Hepatocyte (in vitro differentiated cells): ENCODE data around the gene DSTYK. TPM values are rescaled to one million over a fixed set of nuclear protein-coding genes. Genes with fewer than 3 reads are reported as not detected.

Source experiments
- DNase-seq: peaks from one replicate; pipeline ENCODE4 v3.0.0-alpha.2; 2016; ENCODE audit warnings: low spot score
- H2AFZ ChIP-seq: fragments of 200-600 bp; sonication (generic); 2 replicates; pipeline ENCODE4 v1.6.0; 2016; ENCODE audit warnings: antibody characterized with exemption, mild to moderate bottlenecking
- H3K27ac ChIP-seq: fragments of 200-600 bp; sonication (generic); 2 replicates; pipeline ENCODE4 v1.5.1; 2016; ENCODE audit warnings: mild to moderate bottlenecking
- H3K27me3 ChIP-seq: fragments of 200-600 bp; sonication (generic); 2 replicates; pipeline ENCODE4 v1.6.1; 2016
- H3K36me3 ChIP-seq: fragments of 200-600 bp; sonication (generic); replicated peaks from 2 replicates; pipeline ENCODE4 v1.5.1; 2016; ENCODE audit warnings: low read depth; ENCODE audit not compliant: insufficient read depth
- H3K4me1 ChIP-seq: fragments of 200-600 bp; sonication (generic); 2 replicates; pipeline ENCODE4 v1.5.1; 2016; ENCODE audit warnings: mild to moderate bottlenecking, moderate library complexity; ENCODE audit not compliant: insufficient read depth
- H3K4me2 ChIP-seq: fragments of 200-600 bp; sonication (generic); 2 replicates; pipeline ENCODE4 v1.6.0; 2016
- H3K4me3 ChIP-seq: fragments of 200-600 bp; sonication (generic); 2 replicates; pipeline ENCODE4 v1.5.1; 2016; ENCODE audit warnings: mild to moderate bottlenecking
- H3K79me2 ChIP-seq: fragments of 200-600 bp; sonication (generic); 2 replicates; pipeline ENCODE4 v1.6.0; 2017; ENCODE audit warnings: mild to moderate bottlenecking
- H3K9me2 ChIP-seq: fragments of 200-600 bp; sonication (generic); replicated peaks from 2 replicates; pipeline ENCODE4 v1.6.0; 2017; ENCODE audit warnings: mild to moderate bottlenecking; ENCODE audit not compliant: insufficient read depth
- H3K9me3 ChIP-seq: fragments of 200-600 bp; sonication (generic); 2 replicates; pipeline ENCODE4 v1.5.1; 2016; ENCODE audit warnings: low read depth, mild to moderate bottlenecking
- H4K20me1 ChIP-seq: fragments of 200-600 bp; sonication (generic); 2 replicates; pipeline ENCODE4 v1.6.0; 2016; ENCODE audit warnings: mild to moderate bottlenecking; ENCODE audit not compliant: insufficient read depth, poor library complexity, severe bottlenecking
- CTCF ChIP-seq: fragments of 200-600 bp; sonication (generic); IDR thresholded peaks from 2 replicates; pipeline ENCODE4 v1.5.1; 2016; ENCODE audit warnings: antibody characterized with exemption, mild to moderate bottlenecking; ENCODE audit not compliant: poor library complexity
- EZH2 ChIP-seq: fragments of 200-600 bp; sonication (generic); IDR thresholded peaks from 2 replicates; pipeline ENCODE4 v1.6.1; 2016; ENCODE audit warnings: antibody characterized with exemption, mild to moderate bottlenecking, borderline replicate concordance
- EZH2phosphoT487 ChIP-seq: fragments of 200-600 bp; sonication (generic); IDR thresholded peaks from one replicate; pipeline ENCODE4 v1.6.1; 2018; ENCODE audit warnings: antibody characterized with exemption, mild to moderate bottlenecking, low read depth, moderate library complexity; ENCODE audit not compliant: unreplicated experiment, severe bottlenecking
- WGBS: methylation state at CpG from one replicate; pipeline ENCODE4 v1.1.6; 2016; ENCODE audit warnings: low lambda C conversion rate; ENCODE audit errors: missing lambda C conversion rate; 5-methylcytosine and 5-hydroxymethylcytosine counted together
- polyA plus RNA-seq: library from polyadenylated mRNA; unstranded; fragments of >200 nt; fragmentation: Nextera tagmentation; extraction: Ambion mirVana; gene quantifications from 2 replicates; pipeline ENCODE4 v1.2.1, GENCODE V29; 2016
- total RNA-seq: library from RNA; depleted of rRNA; stranded (reverse); fragments of >200 nt; gene quantifications from 2 replicates; pipeline ENCODE4 v1.2.3, GENCODE V29; 2014

The DSTYK gene
- total and polyA plus RNA-seq, 2 experiments from 2014 or later = 7.7 to 11.0 TPM

GRCh38 chr1:205152505-205152904, 59.0 kb downstream of the DSTYK start:
- Histone ChIP-seq H3K4me2 (no peak overlapping the region), H3K36me3 (peaks cover 6% of the 10 kb centered on the region), H3K27ac (no peak overlapping the region), H3K79me2 (no peaks in the 10 kb centered on the region), H3K4me1 (no peaks in the 10 kb centered on the region), H3K9me2 (no peaks in the 10 kb centered on the region), H2AFZ (no peak overlapping the region), H3K4me3 (no peak overlapping the region), H4K20me1 (no peaks in the 10 kb centered on the region), H3K9me3 (no peaks in the 10 kb centered on the region), H3K27me3 (no peaks in the 10 kb centered on the region)
- WGBS = 95% methylated on average over 4 of the region's 4 CpGs
- no peak for TF ChIP-seq CTCF
- TF ChIP-seq EZH2phosphoT487 = no peak
- no peak for TF ChIP-seq EZH2
- DNase-seq = no peak

- no peaks in the 10 kb centered on the region for H4K20me1 ChIP-seq
- H3K79me2 ChIP-seq = no peaks in the 10 kb centered on the region
- peak; percentile 8 for DNase-seq
- TF ChIP-seq EZH2phosphoT487 (no peak), CTCF (no peak), EZH2 (no peak)
- peak overlapping the region; percentile 13 for H3K27ac ChIP-seq
- H2AFZ ChIP-seq = no peak overlapping the region
- H3K4me3 ChIP-seq = no peak overlapping the region
- H3K27me3 ChIP-seq = no peaks in the 10 kb centered on the region
- no peaks in the 10 kb centered on the region for H3K9me2 ChIP-seq
- no peaks in the 10 kb centered on the region for H3K9me3 ChIP-seq
- no peak overlapping the region for H3K4me2 ChIP-seq
- WGBS = 84% methylated on average over 5 of the region's 5 CpGs
- peaks cover 2% of the 10 kb centered on the region for H3K36me3 ChIP-seq
- H3K4me1 ChIP-seq = no peaks in the 10 kb centered on the region
These were observed 60.7 kb downstream of the DSTYK start for GRCh38 chr1:205150651-205151428.

GRCh38 chr1:205147191-205147835, 64.2 kb downstream of the DSTYK start:
- no peaks in the 10 kb centered on the region for H3K9me3 ChIP-seq
- TF ChIP-seq CTCF (no peak), EZH2phosphoT487 (no peak), EZH2 (no peak)
- no peak overlapping the region for H2AFZ ChIP-seq
- no peaks in the 10 kb centered on the region for H3K79me2 ChIP-seq
- H3K9me2 ChIP-seq = no peaks in the 10 kb centered on the region
- no peak overlapping the region for H3K4me2 ChIP-seq
- DNase-seq = no peak
- 89% methylated on average over 6 of the region's 6 CpGs for WGBS
- H3K27me3 ChIP-seq = no peaks in the 10 kb centered on the region
- no peak overlapping the region for H3K4me3 ChIP-seq
- no peak overlapping the region for H3K27ac ChIP-seq
- H3K4me1 ChIP-seq = peaks cover 10% of the 10 kb centered on the region
- H3K36me3 ChIP-seq = no peaks in the 10 kb centered on the region
- no peaks in the 10 kb centered on the region for H4K20me1 ChIP-seq
